Measurements from ENCODE around the gene SLC66A3. TPM values are rescaled to one million over a fixed set of nuclear protein-coding genes. Genes with fewer than 3 reads are reported as not detected.

Gene SLC66A3
- total RNA-seq (2021) (11.7 to 14.8 TPM (median 12.5 TPM) in 3 replicates), Bru-seq, nascent RNA (percentile 43 among the genes with signal in this experiment)
- long read RNA-seq, experiment 1, transcript PQLC3-204 (6 exons, 1,784 nt): minor isoform, 9 of 74 reads
- long read RNA-seq, experiment 1, transcript PQLC3-203 (4 exons, 831 nt): minor isoform, 5 of 74 reads
- long read RNA-seq, experiment 1, transcript PQLC3-201 (7 exons, 1,830 nt): major isoform, 43 of 74 reads
- long read RNA-seq, experiment 1, partial matches to known transcripts: 3 of 74 reads
- long read RNA-seq, experiment 1, other reads (novel, unspliced or antisense): 11 of 74 reads
- long read RNA-seq, experiment 2, transcript PQLC3-201 (7 exons, 1,830 nt): major isoform, 10 of 28 reads
- long read RNA-seq, experiment 2, partial matches to known transcripts: 6 of 28 reads
- long read RNA-seq, experiment 2, other reads (novel, unspliced or antisense): 8 of 28 reads
- long read RNA-seq, experiment 3, partial matches to known transcripts: 0 of 6 reads
- long read RNA-seq, experiment 3, other reads (novel, unspliced or antisense): 0 of 6 reads

- H3K9me3 Mint-ChIP-seq: no peaks in the 10 kb centered on the region
- peak within 1 kb of the TSS; percentile 73 for H3K4me3 Mint-ChIP-seq
- ChIA-PET POLR2A (interaction anchor here (1.2 to 1.7 kb wide), 2 partner anchors 23 to 189 kb away, joined by 5 to 10 read pairs; partner anchors contain the start of gene ROCK2), CTCF (interaction anchor here (0.7 to 4.7 kb wide), 4 partner anchors 23 to 256 kb away, joined by 3 to 54 read pairs (median 5); a partner anchor contains a TSS)
- H3K4me1 Mint-ChIP-seq: peaks cover 9% of the 10 kb centered on the region
- peaks cover 40% of the 10 kb centered on the region for H3K27me3 Mint-ChIP-seq (ENCODE audit: low read depth)
- H3K36me3 Mint-ChIP-seq: no peaks in the 10 kb centered on the region
- peak within 1 kb of the TSS; percentile 91 for H3K27ac Mint-ChIP-seq
- ATAC-seq (peak; percentile 78), DNase-seq (ENCODE audit: low spot score) (no peak)
- TF ChIP-seq ZNF532 (CRISPR knock-in tag; IDR thresholded peaks at IDR 0.05; ENCODE audit: borderline replicate concordance) (no peak), FOXP1 (CRISPR knock-in tag; IDR thresholded peaks at IDR 0.05; ENCODE audit: borderline replicate concordance) (peak; percentile 53; the same call in 1 of the 2 replicates), CREM (CRISPR knock-in tag; IDR thresholded peaks at IDR 0.05) (no peak), ZSCAN18 (CRISPR knock-in tag; IDR thresholded peaks at IDR 0.05) (no peak), USF2 (CRISPR knock-in tag; IDR thresholded peaks at IDR 0.05) (no peak), AR (CRISPR knock-in tag; IDR thresholded peaks at IDR 0.05) (no peak), CREB1 (CRISPR knock-in tag; IDR thresholded peaks at IDR 0.05) (0 out of 2 replicates have a peak, but pooled peaks have one; percentile 21), GTF2I (CRISPR knock-in tag; conservative IDR thresholded peaks at IDR 0.05) (peak; percentile 79), SP1 (CRISPR knock-in tag; conservative IDR thresholded peaks at IDR 0.05) (peak; percentile 75), JUN (CRISPR knock-in tag; IDR thresholded peaks at IDR 0.05) (no peak), ESRRA (CRISPR knock-in tag; IDR thresholded peaks at IDR 0.05; ENCODE audit: borderline replicate concordance) (no peak), FOXP4 (CRISPR knock-in tag; IDR thresholded peaks at IDR 0.05) (0 out of 2 replicates have a peak, but pooled peaks have one; percentile 29), MAX (CRISPR knock-in tag; IDR thresholded peaks at IDR 0.05) (peak; percentile 26; the same call in 1 of the 2 replicates), SOX15 (CRISPR knock-in tag; IDR thresholded peaks at IDR 0.05) (no peak), ZBTB21 (CRISPR knock-in tag; IDR thresholded peaks at IDR 0.05; ENCODE audit: borderline replicate concordance) (0 out of 2 replicates have a peak, but pooled peaks have one; percentile 63), GRHL2 (CRISPR knock-in tag; IDR thresholded peaks at IDR 0.05; ENCODE audit: insufficient replicate concordance, severe bottlenecking) (no peak), IRF1 (CRISPR knock-in tag; IDR thresholded peaks at IDR 0.05) (no peak), GABPB1 (CRISPR knock-in tag; IDR thresholded peaks at IDR 0.05) (peak; percentile 62)
Observed at GRCh38 chr2:11155381-11156035, at the start of gene SLC66A3. SLC66A3 (plus strand) TSS chr2:11155467; CDS start chr2:11155547, 80 bp downstream.
